ENCODE measurements around the gene PPP4R3B.

DNA sequence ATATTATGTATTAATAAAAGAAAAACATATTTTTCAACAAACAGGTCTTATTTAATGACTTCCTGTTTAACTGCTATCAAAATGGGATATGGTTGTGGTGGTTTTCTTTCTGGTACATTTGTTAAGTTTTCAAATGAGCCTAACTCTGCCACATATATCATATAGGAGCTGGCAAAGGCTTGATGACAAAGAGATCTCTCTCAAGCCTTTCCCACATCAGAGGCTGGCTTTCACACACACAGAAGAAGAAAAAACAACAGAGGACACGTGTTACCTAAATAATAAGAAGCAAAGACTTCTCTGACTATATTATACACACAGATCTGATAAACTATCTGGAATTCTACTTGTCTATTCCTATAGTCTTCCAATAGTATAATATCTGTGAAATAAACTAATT lies 51.8 kb downstream of the PPP4R3B start:
- no peak for TF ChIP-seq POLR2A (IDR thresholded peaks at IDR 0.05; ENCODE audit: extremely low read depth, insufficient read length)
- no peak for TF ChIP-seq CTCF (IDR thresholded peaks at IDR 0.05; ENCODE audit: low read depth, low read length)
- TF ChIP-seq, protein P1, sequence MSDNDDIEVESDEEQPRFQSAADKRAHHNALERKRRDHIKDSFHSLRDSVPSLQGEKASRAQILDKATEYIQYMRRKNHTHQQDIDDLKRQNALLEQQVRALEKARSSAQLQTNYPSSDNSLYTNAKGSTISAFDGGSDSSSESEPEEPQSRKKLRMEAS (IDR thresholded peaks at IDR 0.05; ENCODE audit: low read depth, low read length), result no peak
- no peak for TF ChIP-seq MYC (IDR thresholded peaks at IDR 0.05; ENCODE audit: low read depth, low read length)

Measured in NB4 (cell line).